WI38 (cell line): ENCODE results near the gene ALK.

ENCODE experiments used
- H3K4me3 ChIP-seq: 2 replicates; pipeline ENCODE4 v1.5.1; 2011; ENCODE audit warnings: low read depth, mild to moderate bottlenecking, control low read depth, low read length
- CTCF ChIP-seq: IDR thresholded peaks from 2 replicates; pipeline ENCODE4 v1.5.1; 2012; ENCODE audit warnings: low read depth, mild to moderate bottlenecking, control low read depth, low read length

ALK gene

GRCh38 chr2:29224693-29225551 lies 696.5 kb downstream of the ALK start:
- no peak overlapping the region for H3K4me3 ChIP-seq
- no peak for TF ChIP-seq CTCF

GRCh38 chr2:29223851-29224692 lies 697.3 kb downstream of the ALK start:
- no peak for TF ChIP-seq CTCF
- H3K4me3 ChIP-seq: no peak overlapping the region

GRCh38 chr2:29223257-29223656 lies 698.1 kb downstream of the ALK start:
- TF ChIP-seq CTCF: no peak
- H3K4me3 ChIP-seq: no peak overlapping the region

GRCh38 chr2:29222381-29223179 lies 698.8 kb downstream of the ALK start:
- H3K4me3 ChIP-seq: no peak overlapping the region
- no peak for TF ChIP-seq CTCF

GRCh38 chr2:29220506-29221270 lies 700.7 kb downstream of the ALK start:
- no peak overlapping the region for H3K4me3 ChIP-seq
- TF ChIP-seq CTCF: no peak

- no peak for TF ChIP-seq CTCF
Measured at GRCh38 chr2:29219374-29219773, 702.0 kb downstream of the ALK start.

More at GRCh38 chr2:29219374-29219773, 702.0 kb downstream of the ALK start:
- no peak overlapping the region for H3K4me3 ChIP-seq
